HG02759 (cell line): Measurements from ENCODE around the gene EHD4.

ENCODE experiments used
- ATAC-seq: cut with Tn5 transposase; IDR thresholded peaks from one replicate; pipeline ENCODE4 v1.9.1; 2021; ENCODE audit warnings: mild to moderate bottlenecking, moderate library complexity; ENCODE audit not compliant: unreplicated experiment

Gene EHD4

DNA sequence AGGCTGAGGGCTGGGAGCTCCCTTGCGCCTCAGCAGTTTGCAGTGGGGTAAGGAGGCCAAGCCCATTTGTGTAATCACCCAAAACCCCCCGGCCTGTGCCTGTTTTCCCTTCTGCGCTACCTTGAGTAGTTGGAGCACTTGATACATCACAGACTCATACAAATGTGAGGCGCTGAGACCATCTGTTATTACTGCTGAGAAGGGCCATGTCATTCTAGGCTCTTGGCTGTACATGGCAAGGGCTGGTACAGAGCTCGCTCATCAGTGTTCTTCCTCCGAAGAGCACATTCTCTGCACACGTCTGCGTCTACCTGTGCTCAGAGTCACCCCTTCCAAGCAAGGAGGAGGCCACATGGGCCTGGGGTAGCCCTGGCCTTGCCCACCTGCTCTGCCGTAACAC lies 124.4 kb downstream of the EHD4 start:
- ATAC-seq = no peak

DNA sequence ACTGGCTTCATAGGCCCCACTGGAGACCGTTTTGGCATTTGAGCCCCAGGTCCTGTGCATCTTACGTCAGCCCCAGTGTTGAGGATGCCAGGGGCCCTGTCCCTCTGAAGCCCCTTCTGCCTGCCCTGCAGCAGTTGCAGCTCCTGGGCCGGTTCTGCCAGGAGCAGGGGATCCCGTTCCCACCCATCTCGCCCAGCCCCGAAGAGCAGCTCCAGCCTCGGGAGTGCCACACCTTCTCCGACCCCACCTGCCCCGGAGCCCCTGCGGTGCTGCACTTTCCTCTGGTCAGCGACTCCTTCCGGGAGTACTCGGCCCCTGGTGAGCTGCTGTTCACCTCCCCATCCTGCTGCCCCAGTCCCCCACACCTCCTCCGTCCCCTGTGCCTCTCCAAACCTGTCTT lies 125.2 kb downstream of the EHD4 start:
- ATAC-seq = no peak
